Neural cell (in vitro differentiated cells): Measurements from ENCODE around the gene KCTD11. TPM values are rescaled to one million over a fixed set of nuclear protein-coding genes. Genes with fewer than 3 reads are reported as not detected.

Experiments
- H2AFZ ChIP-seq: fragments of 200-600, 300-800 bp; sonication (generic), shearing (Covaris generic); 2 replicates; pipeline ENCODE4 v1.6.0; 2014; ENCODE audit warnings: low read depth, mild to moderate bottlenecking, antibody characterized with exemption, low read length, moderate library complexity
- H3F3A ChIP-seq: fragments of 200-600 bp; shearing (Covaris generic); 2 replicates; pipeline ENCODE4 v1.6.1; 2016; ENCODE audit warnings: mild to moderate bottlenecking, moderate library complexity, mixed read lengths, antibody characterized with exemption, low read length; ENCODE audit not compliant: insufficient read depth, poor library complexity, severe bottlenecking
- H3K27ac ChIP-seq: fragments of 200-600, 300-800 bp; sonication (generic), shearing (Covaris generic); 2 replicates; pipeline ENCODE4 v1.5.1; 2014; ENCODE audit warnings: mild to moderate bottlenecking, low read length, moderate library complexity
- H3K27me3 ChIP-seq: fragments of 300-800, 200-600 bp; sonication (generic), shearing (Covaris generic); 2 replicates; pipeline ENCODE4 v1.6.0; 2014; ENCODE audit warnings: mild to moderate bottlenecking, low read depth, low read length, moderate library complexity; ENCODE audit not compliant: insufficient read depth
- H3K36me3 ChIP-seq: fragments of 300-800, 200-600 bp; sonication (generic), shearing (Covaris generic); 2 replicates; pipeline ENCODE4 v1.5.1; 2014; ENCODE audit warnings: mild to moderate bottlenecking, antibody characterized with exemption, low read length, moderate library complexity; ENCODE audit not compliant: insufficient read depth
- H3K4me2 ChIP-seq: fragments of 300-800, 200-600 bp; sonication (generic), shearing (Covaris generic); 2 replicates; pipeline ENCODE4 v1.6.0; 2014; ENCODE audit warnings: mild to moderate bottlenecking, low read length
- H3K4me3 ChIP-seq: fragments of 300-800, 200-600 bp; sonication (generic), shearing (Covaris generic); 2 replicates; pipeline ENCODE4 v1.5.1; 2014; ENCODE audit warnings: mild to moderate bottlenecking, low read length, moderate library complexity
- H3K79me2 ChIP-seq: fragments of 200-600 bp; shearing (Covaris generic); replicated peaks from 2 replicates; pipeline ENCODE4 v1.6.0; 2014; ENCODE audit warnings: mild to moderate bottlenecking, low read length, moderate library complexity; ENCODE audit not compliant: insufficient read depth
- H3K9ac ChIP-seq: fragments of 300-800, 200-600 bp; sonication (generic), shearing (Covaris generic); 2 replicates; pipeline ENCODE4 v1.6.1; 2016; ENCODE audit warnings: mild to moderate bottlenecking, low read length, mixed read lengths
- H3K9me2 ChIP-seq: fragments of 200-600 bp; shearing (Covaris generic); 2 replicates; pipeline ENCODE4 v1.6.1; 2016; ENCODE audit warnings: mild to moderate bottlenecking, low read length, mixed read lengths; ENCODE audit not compliant: insufficient read depth
- H3K9me3 ChIP-seq: fragments of 200-600, 300-800 bp; sonication (generic), shearing (Covaris generic); 2 replicates; pipeline ENCODE4 v1.6.1; 2016; ENCODE audit warnings: mild to moderate bottlenecking, mixed run types, low read length, moderate library complexity, mixed read lengths
- H4K20me1 ChIP-seq: fragments of 200-600 bp; shearing (Covaris generic); 2 replicates; pipeline ENCODE4 v1.6.1; 2016; ENCODE audit warnings: mild to moderate bottlenecking, mixed run types; ENCODE audit not compliant: insufficient read depth
- CTCF ChIP-seq: fragments of 450-650 bp; IDR thresholded peaks from 2 replicates; pipeline ENCODE4 v1.5.1; 2014; ENCODE audit warnings: antibody characterized with exemption, mild to moderate bottlenecking, moderate library complexity; ENCODE audit not compliant: poor library complexity, severe bottlenecking
- EP300 ChIP-seq: fragments of 450-650 bp; conservative IDR thresholded peaks from 2 replicates; pipeline ENCODE4 v1.6.1; 2014; ENCODE audit warnings: antibody characterized with exemption, mild to moderate bottlenecking, moderate library complexity; ENCODE audit not compliant: poor library complexity, severe bottlenecking
- EZH2 ChIP-seq: fragments of 200-600, 300-800 bp; shearing (Covaris generic), sonication (generic); IDR thresholded peaks from 2 replicates; pipeline ENCODE4 v1.6.1; 2014; ENCODE audit warnings: antibody characterized with exemption, low read length, borderline replicate concordance, mild to moderate bottlenecking; ENCODE audit not compliant: insufficient read depth, poor library complexity, severe bottlenecking
- MXI1 ChIP-seq: fragments of 450-650 bp; conservative IDR thresholded peaks from 2 replicates; pipeline ENCODE4 v1.6.1; 2014; ENCODE audit warnings: antibody characterized with exemption, mild to moderate bottlenecking; ENCODE audit not compliant: poor library complexity, severe bottlenecking
- POLR2AphosphoS5 ChIP-seq: IDR thresholded peaks from 2 replicates; pipeline ENCODE4 v1.6.1; 2012
- RAD21 ChIP-seq: fragments of 450-650 bp; conservative IDR thresholded peaks from 2 replicates; pipeline ENCODE4 v1.6.1; 2014; ENCODE audit warnings: antibody characterized with exemption, mild to moderate bottlenecking, moderate library complexity
- REST ChIP-seq: IDR thresholded peaks from 2 replicates; pipeline ENCODE4 v1.6.1; 2012; ENCODE audit warnings: borderline replicate concordance
- SMC3 ChIP-seq: fragments of 450-650 bp; conservative IDR thresholded peaks from 2 replicates; pipeline ENCODE4 v1.6.1; 2014; ENCODE audit warnings: antibody characterized with exemption, mild to moderate bottlenecking, moderate library complexity; ENCODE audit not compliant: poor library complexity
- TAF1 ChIP-seq: IDR thresholded peaks from 2 replicates; pipeline ENCODE4 v1.6.1; 2012; ENCODE audit warnings: low read depth
- polyA plus RNA-seq: library from polyadenylated mRNA; depleted of rRNA; stranded (reverse); fragments of >200 nt; gene quantifications from 2 replicates; pipeline ENCODE4 v1.2.3, GENCODE V29; 2014
- small RNA-seq, 3 experiments: library from RNA; depleted of rRNA; stranded (forward); fragments of <200 nt; gene quantifications; one replicate each; pipeline ENCODE3, GENCODE V24; 2012

The KCTD11 gene
- polyA plus RNA-seq, 1 donor from 2014 or later: 2.8 TPM

- H3K27ac ChIP-seq: peak within 1 kb of the TSS; percentile 98
- no peaks in the 10 kb centered on the region for H3K36me3 ChIP-seq
- H3K9me3 ChIP-seq: no peaks in the 10 kb centered on the region
- peak within 1 kb of the TSS; percentile 98 for H3K9ac ChIP-seq
- H3K79me2 ChIP-seq: peaks cover 32% of the 10 kb centered on the region
- TF ChIP-seq RAD21 (no peak), MXI1 (peak; percentile 49), EZH2 (no peak), POLR2AphosphoS5 (peak; percentile 91), TAF1 (peak; percentile 51), REST (peak; percentile 40), CTCF (peak; percentile 37), EP300 (no peak), SMC3 (no peak)
- H3K27me3 ChIP-seq: no peaks in the 10 kb centered on the region
- peak within 1 kb of the TSS; percentile 88 for H3K4me3 ChIP-seq
- peak within 1 kb of the TSS; percentile 76 for H2AFZ ChIP-seq
- H3K9me2 ChIP-seq: no peaks in the 10 kb centered on the region
- H3K4me2 ChIP-seq: peak within 1 kb of the TSS; percentile 86
- H4K20me1 ChIP-seq: peaks cover 2% of the 10 kb centered on the region
- H3F3A ChIP-seq: peaks cover 5% of the 10 kb centered on the region
Measured at GRCh38 chr17:7403977-7404736, 52.2 kb downstream of the KCTD11 start, which contains the start of gene TMEM256. Gene TMEM256 (minus strand): TSS chr17:7404097. CDS start chr17:7404084, 13 bp downstream.

Small RNA genes within 50 kb of the gene (small RNA-seq; reads per million reads assigned to genes)
- gene AC026954.2: 0 reads per million in 3 experiments

Other genes with a start within 250 kb of the KCTD11 start
- gene ASGR2, start 237.3 kb upstream of the KCTD11 start, polyA plus RNA-seq: not detected in 2 replicates
- 75.6 and 80.2 TPM in 2 replicates for gene ASGR1, start 172.8 kb upstream of the KCTD11 start, polyA plus RNA-seq
- gene DLG4, start 132.3 kb upstream of the KCTD11 start, polyA plus RNA-seq: 126 and 145 TPM in 2 replicates
- 397 and 483 TPM in 2 replicates for gene ACADVL, start 132.2 kb upstream of the KCTD11 start, polyA plus RNA-seq
- 41.1 and 59.2 TPM in 2 replicates for gene DVL2, start 117.6 kb upstream of the KCTD11 start, polyA plus RNA-seq
- 55.7 and 60.3 TPM in 2 replicates for gene PHF23, start 112.7 kb upstream of the KCTD11 start, polyA plus RNA-seq
- 384 and 512 TPM in 2 replicates for gene GABARAP, start 109.7 kb upstream of the KCTD11 start, polyA plus RNA-seq
- 37.3 and 39.4 TPM in 2 replicates for gene CTDNEP1, start 100.4 kb upstream of the KCTD11 start, polyA plus RNA-seq
- gene ELP5, start 99.9 kb upstream of the KCTD11 start, polyA plus RNA-seq: 82.7 and 99.5 TPM in 2 replicates
- gene CLDN7, start 89.7 kb upstream of the KCTD11 start, polyA plus RNA-seq: 0.27 TPM in 1 of 2 replicates, not detected in the other
- gene SLC2A4, start 70.4 kb upstream of the KCTD11 start, polyA plus RNA-seq: not detected in 2 replicates
- gene YBX2, start 57.5 kb upstream of the KCTD11 start, polyA plus RNA-seq: 1.8 and 2.1 TPM in 2 replicates
- gene EIF5A, start 44.5 kb upstream of the KCTD11 start, polyA plus RNA-seq: 164 and 178 TPM in 2 replicates
- 108 and 116 TPM in 2 replicates for gene GPS2, start 36.8 kb upstream of the KCTD11 start, polyA plus RNA-seq
- gene NEURL4, start 22.8 kb upstream of the KCTD11 start, polyA plus RNA-seq: 58.4 and 61.0 TPM in 2 replicates
- 0.66 and 9.2 TPM in 2 replicates for gene ACAP1, start 15.6 kb upstream of the KCTD11 start, polyA plus RNA-seq
- not detected in 2 replicates for gene TMEM95, start 3.0 kb downstream of the KCTD11 start, polyA plus RNA-seq
- 0.83 and 1.5 TPM in 2 replicates for gene TNK1, start 28.9 kb downstream of the KCTD11 start, polyA plus RNA-seq
- 15.9 and 25.2 TPM in 2 replicates for gene PLSCR3, start 42.4 kb downstream of the KCTD11 start, polyA plus RNA-seq
- gene TMEM256, start 51.9 kb downstream of the KCTD11 start, polyA plus RNA-seq: 158 and 161 TPM in 2 replicates
- 13.8 and 21.5 TPM in 2 replicates for gene NLGN2, start 55.7 kb downstream of the KCTD11 start, polyA plus RNA-seq
- not detected in 2 replicates for gene SPEM1, start 68.2 kb downstream of the KCTD11 start, polyA plus RNA-seq
- not detected in 2 replicates for gene SPEM2, start 73.5 kb downstream of the KCTD11 start, polyA plus RNA-seq
- gene SPEM3, start 76.7 kb downstream of the KCTD11 start, polyA plus RNA-seq: not detected in 2 replicates
- 0.14 TPM in 1 of 2 replicates, not detected in the other for gene TMEM102, start 83.3 kb downstream of the KCTD11 start, polyA plus RNA-seq
- 15.8 and 16.4 TPM in 2 replicates for gene FGF11, start 87.3 kb downstream of the KCTD11 start, polyA plus RNA-seq
- gene CHRNB1, start 92.9 kb downstream of the KCTD11 start, polyA plus RNA-seq: 17.9 and 18.2 TPM in 2 replicates
- gene ZBTB4, start 127.5 kb downstream of the KCTD11 start, polyA plus RNA-seq: 8.0 and 9.2 TPM in 2 replicates
- not detected in 2 replicates for gene SLC35G6, start 129.3 kb downstream of the KCTD11 start, polyA plus RNA-seq
- gene POLR2A, start 132.2 kb downstream of the KCTD11 start, polyA plus RNA-seq: 9.1 and 22.6 TPM in 2 replicates
- not detected in 2 replicates for gene TNFSF12, start 196.9 kb downstream of the KCTD11 start, polyA plus RNA-seq
- gene TNFSF13, start 206.6 kb downstream of the KCTD11 start, polyA plus RNA-seq: 0.15 TPM in 1 of 2 replicates, not detected in the other
- 148 and 151 TPM in 2 replicates for gene SENP3, start 209.8 kb downstream of the KCTD11 start, polyA plus RNA-seq
- gene CD68, start 227.5 kb downstream of the KCTD11 start, polyA plus RNA-seq: not detected in 2 replicates
- 110 and 118 TPM in 2 replicates for gene MPDU1, start 231.7 kb downstream of the KCTD11 start, polyA plus RNA-seq
- 0.47 and 1.5 TPM in 2 replicates for gene SOX15, start 237.9 kb downstream of the KCTD11 start, polyA plus RNA-seq